Measurements from ENCODE around the gene CNTFR. TPM values are rescaled to one million over a fixed set of nuclear protein-coding genes. Genes with fewer than 3 reads are reported as not detected.

The CNTFR gene
- total RNA-seq, 1 donor from 2014 or later = 0.05 TPM

DNA sequence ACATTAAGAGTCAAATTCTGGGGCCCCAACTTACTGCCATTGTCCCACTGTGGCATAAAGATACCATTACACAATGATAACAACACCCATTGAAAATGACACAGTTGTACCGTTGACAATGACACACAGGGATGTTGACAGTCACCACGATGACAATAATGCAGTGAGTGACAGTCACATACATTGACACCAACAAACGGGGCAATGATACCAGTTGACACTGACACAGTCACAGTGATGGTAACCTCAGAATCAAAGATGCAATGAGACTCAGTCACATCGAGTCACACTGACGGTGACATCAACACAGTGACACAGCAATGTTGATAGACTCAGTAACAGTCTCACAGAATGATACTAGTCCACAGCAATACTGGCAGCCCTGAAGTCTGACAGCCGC, 16.9 kb downstream of the CNTFR start:
- no peak for DNase-seq (ENCODE audit: low read depth)

DNA sequence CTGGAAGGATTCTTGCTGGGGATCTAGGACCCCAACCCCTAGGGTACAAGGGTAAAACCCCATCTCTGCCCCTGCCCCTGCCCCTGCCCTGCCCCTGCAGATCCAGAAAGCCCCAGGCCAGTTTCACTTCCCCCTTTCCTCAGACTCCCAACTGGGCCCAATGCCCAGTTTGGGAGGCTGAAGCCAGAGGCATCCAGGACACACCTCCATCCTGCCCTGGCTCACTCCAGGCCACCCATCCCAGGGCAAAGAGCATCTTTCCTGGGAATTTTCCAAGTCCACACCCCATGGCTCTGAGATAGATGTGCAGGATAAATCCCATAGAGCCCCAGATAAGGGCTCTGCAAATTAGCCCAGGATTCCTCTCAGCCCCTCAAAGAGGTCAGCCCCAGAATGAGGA, 17.4 kb downstream of the CNTFR start:
- DNase-seq (ENCODE audit: low read depth) = no peak

DNA sequence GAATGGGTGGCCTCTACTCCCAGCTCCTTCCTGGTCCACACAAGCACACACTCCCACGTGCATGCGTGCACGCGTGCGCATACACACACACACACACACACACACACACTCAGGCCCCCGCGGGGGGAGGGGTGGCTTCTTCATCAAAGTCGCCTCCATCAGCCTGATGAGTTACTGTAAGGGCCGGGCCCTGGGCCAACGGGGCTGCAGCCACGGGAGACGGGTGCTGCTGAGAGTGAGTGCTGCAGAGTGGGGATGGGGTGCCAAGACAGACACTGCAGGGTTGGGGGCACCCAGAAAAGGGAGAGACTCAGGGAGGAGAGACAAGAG, 18.1 kb downstream of the CNTFR start:
- DNase-seq (ENCODE audit: low read depth) = no peak

DNA sequence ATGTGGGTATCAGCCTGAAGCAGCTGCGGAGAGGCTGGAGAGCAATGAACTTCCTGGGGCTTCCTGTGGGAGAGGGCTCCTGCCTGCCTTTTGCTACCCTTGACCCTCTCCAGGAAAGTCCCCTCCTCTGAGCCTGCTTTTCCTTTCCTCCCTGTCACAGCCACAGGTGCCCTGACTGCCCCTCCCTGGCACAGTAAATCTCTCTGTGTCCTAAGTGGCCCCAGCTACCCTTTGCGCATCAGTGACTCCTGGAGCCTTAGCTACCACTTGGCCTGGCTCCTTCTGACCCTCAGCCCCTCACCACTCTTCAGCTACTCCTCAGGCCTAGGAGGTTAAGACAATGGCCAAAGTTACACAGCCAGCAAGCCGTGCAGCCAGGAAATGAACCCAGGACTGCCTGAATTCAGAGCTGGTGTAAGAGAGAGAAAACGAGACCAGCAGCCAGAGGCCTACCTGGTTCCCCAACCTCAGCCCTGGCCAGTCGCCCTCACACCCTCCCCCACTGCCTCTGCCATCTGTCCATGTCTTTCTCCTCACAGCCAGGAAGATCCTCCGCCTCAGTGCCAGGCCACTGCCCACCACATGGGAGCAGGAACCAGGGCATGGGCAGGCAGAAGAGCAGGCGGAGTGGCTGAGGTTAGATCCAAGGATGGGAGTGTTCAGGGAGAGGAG, 18.6 kb downstream of the CNTFR start:
- peak; percentile 51 for DNase-seq (ENCODE audit: low read depth)

DNA sequence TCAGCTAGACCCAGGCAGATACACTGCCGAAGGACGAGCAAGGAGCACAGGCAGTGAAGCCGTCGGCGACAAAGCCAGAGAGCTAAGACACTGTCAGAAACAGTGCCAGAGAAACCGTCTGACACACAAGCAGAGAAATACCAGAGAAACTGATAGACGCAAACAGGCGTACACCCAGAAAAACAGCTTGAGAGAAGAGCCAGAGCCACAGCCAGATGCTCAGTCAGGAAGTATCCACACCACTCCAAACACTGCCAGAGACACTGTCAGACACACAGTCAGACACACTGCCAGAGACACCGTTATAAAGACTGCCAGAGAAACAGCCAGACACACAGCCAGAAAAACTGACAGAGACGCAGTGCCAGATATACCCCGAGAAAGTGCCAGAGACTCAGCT, 19.1 kb downstream of the CNTFR start:
- no peak for DNase-seq (ENCODE audit: low read depth)

DNA sequence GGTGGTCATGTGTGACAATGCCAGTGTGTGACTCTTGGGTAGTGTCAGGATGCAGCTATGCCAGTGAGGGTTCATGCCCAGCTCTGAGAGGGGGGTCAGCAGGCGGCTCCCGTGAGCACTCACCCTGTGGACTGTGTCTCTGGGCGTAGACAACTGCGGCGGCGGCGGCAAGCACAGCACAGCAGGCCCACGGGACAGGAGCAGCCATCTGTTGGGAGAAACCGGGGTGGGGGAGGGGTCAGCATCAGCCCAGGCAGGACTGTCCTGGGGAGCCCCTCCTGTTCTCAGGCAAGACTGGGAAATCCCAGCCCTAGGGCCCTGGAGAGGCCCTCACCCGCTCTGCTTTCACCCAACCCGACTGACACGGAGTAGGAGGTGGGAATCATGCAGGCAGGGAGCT, 20.8 kb downstream of the CNTFR start:
- no peak for DNase-seq (ENCODE audit: low read depth)

DNA sequence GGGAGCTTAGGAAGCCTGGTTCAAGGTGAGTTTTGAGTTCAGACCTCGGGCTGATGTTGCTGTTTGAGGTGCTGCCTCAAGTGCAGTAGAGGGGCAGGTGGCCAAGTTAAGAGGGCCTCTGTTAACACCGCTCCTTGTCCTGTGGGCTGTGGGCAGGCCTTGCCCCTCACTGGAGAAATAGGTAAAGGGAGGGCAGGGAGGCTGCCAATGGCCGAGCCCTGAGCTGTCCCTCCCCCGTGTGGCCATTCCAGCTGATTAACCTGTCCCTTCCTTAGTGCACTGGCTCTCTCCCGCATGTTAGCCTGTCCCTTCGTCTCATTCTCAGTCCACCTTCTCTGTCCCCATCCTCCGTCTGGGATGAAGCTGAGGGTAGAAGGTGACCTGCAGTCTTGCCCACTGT, 21.4 kb downstream of the CNTFR start:
- no peak for DNase-seq (ENCODE audit: low read depth)

DNA sequence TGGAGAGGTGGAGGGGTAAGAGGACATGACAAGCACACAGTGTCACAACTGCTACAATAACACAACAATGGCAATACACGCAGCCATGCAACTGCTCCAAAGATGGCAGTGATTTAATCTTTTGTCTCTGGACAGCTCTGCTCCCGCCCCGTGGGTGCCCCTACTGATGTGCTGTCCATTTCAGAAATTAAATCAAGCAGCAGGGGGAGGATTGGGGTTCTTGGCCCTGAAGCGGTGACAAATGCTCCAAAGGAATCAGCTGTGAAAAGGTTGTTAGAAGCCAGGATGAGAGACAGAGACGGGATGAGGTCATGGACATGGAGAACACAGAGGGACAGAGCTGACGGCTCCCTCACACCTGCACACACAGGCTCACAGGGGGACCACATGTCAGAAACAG, 22.6 kb downstream of the CNTFR start:
- DNase-seq (ENCODE audit: low read depth) = no peak

DNA sequence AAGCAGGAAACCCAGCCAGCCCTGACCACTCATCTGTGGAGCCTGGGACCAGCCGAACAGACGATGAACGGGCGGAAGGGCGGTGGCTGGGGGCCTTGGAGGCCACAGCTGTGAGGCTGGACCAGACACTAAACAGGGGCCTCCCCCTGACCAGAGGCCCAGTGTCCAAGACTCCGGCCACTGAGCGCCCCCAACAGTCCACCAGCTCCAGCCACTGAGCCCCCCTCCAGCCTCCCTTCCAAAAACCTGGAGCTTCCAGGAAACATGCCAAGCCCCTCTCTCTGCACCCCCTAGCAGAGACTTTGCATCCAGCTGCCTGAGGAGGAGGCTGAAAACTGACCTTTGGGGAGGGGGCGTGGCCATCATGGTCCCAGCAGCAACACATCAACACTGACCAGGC, 23.2 kb downstream of the CNTFR start:
- no peak for DNase-seq (ENCODE audit: low read depth)

DNA sequence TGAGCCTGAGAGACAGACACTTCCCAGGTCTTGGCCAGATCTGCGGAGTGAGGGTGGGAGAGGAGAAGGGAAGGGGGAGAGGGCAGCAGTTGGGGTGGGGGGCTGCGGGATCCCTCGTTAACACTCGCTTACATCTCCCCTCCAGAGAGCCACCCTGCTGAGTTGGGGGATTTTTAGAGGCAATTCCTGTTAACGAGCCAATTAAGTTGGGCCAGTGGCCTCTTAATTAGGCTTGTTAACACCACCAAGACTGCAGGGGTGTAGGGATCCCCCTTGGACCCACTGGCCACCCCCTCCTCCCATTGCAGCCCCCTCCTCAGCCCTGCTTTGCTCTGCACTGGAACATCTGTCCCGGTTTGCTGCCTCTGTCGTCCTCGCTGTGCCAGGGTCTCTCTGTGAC, 23.7 kb downstream of the CNTFR start:
- no peak for DNase-seq (ENCODE audit: low read depth)

DNA sequence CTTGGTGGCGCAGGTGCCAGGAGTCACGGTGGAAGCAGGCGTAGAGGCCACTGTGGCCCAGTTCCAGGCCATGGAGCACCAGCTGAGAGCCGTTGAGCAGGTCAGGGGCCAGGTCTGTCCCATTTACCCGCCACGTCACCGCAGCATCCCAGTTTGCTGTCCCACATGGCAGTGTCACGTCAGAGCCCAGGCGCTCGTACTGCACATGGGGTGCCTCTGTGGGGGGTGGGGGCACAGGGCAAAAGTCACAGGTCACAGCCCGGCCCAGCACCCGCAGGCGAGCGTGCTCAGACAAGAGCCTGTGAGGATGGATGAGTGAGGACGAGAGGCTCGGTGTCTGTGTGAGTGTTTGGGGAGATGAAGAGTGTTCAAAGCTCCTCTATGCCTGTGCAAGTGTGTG, 24.9 kb downstream of the CNTFR start:
- no peak for DNase-seq (ENCODE audit: low read depth)

DNA sequence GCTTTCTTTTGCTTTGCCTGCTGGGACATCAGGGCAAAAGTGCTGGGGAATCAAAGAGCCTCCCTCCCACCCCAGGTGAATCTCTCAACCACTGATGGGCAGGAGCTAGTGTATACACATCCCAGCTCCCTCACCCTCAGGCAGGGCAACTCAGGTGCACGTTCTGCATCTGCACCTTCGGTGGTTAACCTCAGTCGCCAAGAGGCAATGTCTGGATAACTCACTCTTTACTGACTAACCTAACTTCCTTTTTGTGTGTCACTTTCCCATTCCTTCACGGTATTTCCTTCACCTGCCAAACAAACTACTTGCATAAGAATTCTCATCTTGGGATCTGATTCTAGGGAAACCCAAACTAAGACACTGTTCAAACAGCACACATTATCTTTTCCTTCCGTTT, 26.3 kb downstream of the CNTFR start:
- no peak for DNase-seq (ENCODE audit: low read depth)

DNA sequence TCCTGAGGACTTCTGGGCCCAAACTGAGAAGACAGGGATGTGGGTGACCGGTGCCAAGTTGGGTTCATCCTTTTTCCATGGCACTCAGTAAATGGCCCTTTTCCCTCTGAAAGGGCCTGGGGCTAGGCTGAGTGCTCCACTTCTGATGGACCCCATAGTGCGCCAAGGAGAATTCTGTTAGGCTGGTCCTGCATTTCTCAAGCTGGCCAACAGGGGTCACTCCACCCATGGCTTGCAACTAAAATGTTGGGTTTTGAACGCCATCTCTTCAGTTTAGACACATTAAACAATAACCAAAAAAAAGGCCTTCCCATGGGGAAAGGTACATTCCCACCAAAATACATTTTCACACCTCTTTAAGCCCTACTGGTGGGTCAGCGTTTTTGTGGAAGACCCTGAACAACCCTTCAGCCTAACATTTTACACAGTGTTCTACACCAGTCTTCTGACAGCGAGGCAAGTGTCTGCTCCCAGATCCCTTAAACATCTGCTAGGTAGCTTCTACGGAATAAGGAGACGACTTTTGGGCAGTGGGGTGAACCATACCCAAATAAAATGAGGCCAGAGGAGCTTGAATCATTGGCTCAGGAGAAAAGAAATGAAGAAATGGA, 27.3 kb downstream of the CNTFR start:
- no peak for DNase-seq (ENCODE audit: low read depth)

DNA sequence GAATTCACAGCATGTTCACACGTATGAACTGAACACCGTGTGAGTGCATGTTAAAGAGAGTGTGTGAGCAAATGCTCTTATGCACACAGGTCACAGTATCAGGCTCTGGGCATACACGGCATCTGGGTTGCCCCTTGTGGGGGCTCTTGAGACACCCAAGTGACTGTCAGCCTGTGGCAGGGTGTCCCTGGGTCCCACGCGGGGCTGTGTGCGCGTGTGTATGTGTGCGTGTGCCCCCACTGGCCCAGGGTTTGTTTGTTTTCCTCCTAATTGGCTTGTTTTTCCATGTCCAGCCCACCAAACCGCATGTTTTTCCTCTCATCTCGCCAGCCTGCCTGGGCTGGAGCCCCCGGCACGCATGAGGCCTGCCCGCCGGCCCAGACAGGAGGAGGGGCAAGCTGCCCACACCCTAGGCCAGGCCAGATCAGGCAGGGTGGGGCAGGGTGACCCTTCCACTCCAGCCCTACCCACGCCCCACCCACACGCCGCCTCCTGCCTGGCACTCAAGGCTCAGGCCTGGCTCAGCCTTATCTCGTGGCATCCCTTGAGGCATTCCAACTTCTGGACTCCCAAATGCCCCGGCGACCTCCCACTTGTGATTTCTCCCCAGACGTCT, 28.8 kb downstream of the CNTFR start:
- no peak for DNase-seq (ENCODE audit: low read depth)

DNA sequence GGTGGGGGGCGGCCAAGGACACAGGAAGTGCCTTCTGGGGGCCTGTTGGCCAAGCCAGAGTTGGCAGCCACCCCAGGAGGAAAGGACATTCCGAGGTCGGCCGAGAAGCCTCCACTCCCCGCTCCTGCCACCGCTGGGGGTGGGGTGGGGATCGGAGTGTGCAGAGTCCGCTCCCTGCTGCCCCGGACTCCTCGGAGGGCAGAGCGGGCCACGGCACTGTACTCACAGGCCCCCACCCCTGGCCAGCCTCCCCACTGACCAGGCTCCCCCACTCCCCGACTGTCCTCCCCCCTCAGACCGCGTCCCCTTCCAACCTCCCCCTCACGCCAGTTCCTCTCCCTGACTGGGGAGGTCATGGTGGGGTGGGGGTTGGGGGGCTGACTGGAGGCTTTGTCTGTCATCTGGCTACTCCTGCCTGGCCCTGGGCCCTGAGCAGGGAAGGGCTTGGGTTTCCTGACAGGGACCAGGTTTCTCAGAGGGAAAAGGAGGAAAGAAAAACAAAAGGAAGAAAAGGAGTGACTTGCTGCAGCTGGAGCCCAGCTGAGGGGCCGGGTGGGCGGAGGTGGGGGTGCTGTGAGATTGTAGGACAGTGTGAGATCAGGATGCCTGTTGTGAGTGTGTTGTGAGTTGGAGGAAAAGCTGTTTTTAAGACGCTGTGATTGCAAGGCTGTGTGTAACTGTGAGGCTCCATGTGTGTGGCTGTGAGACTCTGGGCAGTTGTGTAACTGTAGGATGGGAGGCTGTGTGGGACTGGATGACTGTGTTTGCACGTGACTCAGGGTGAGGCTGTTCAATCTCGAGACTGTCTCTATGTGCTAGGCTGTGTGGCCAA, 29.7 kb downstream of the CNTFR start:
- DNase-seq (ENCODE audit: low read depth) = peak; percentile 70

DNA sequence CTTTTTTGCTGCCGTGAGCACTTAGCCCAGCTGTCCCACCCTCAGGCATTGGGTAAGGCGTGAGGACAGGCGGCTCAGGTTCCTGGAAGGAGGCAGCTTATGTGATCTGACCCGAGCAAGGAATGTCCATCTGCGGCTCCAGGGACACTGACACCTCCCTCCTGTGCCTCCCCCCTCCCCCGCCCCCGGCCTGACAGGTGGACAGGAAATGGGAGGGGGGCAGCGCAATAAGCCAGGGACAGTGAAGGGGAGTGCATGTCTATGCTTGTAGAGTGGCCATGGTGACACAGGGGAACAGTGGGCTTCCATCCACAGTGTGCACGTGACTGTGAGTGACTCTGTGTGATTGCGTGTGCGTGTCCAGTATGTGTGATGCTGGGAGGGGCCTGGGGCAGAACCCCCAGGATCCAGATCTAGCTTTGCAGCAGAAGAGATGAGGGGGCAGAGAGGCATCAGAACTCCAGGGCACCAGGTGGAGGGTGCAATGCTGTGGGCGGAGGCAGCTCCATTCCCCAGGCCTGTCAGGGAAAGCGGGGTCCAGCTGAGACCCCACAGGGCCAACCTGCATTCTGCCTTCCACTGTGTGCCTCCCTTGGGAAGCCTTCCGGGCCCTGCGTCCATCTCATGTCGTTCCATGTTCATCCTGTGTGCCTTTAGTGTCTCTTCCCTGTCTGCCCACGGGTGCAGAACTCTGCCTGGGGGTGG, 30.5 kb downstream of the CNTFR start:
- peak; percentile 86 for DNase-seq (ENCODE audit: low read depth)

DNA sequence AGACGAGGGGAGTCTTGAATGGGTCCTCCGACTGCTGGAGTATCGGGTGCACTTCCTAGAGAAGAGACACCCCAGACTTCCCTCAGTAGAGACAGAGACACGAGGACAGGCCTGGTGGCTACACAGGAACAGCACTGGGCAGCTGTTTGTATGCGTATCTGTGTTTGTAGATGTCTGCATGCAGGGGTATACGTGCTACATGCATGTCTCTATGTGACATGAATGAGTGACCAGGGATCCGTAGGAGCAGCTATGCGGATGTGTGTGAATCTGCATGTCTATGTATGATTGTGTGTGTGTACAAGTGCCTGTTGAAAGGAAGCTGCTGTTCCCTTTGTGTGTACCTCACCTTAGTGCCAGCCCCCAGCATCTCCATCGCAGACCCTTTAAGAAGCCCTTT, 31.2 kb downstream of the CNTFR start:
- DNase-seq (ENCODE audit: low read depth) = no peak

DNA sequence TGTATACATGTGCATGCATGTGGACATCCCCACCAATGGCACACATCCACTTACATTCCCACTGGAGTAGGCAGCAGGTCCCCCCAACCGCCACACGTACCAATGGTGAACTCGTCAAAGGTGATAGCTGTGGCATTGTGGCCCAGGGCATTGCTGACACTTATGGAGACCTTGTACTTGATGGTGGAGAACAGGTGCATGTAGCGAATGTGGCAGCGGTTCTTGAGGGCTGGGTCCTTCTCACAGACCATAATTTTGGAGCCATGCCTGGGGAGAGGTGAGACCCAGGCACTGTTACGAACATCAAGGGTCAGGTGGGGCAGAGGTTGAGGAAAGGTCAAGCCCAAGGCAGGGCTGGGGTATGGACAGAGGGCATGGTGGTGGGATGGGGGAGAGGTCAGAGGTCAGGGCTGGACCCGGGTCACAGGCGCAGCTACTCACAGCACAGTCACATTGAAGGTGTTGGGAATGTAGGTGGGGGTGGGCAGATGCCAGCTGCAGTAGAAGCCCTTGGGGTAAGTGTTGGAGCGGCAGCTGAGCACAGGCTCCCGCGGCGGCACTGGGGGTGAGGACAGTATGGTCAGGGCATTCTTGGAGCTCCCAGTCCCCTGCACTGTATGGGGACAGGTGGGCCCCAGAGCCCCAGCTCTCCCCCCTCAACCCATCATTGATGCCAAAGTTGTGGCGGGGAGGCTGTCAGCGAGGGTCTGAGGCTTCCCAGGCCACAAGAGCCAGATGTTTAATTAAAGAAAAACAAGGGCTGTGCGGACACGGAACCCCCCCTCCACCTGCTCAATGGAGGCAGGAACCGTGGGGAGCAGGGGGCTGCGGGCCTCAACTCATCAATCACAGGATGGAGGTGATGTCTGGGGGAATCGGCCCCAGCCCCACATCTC, 31.9 kb downstream of the CNTFR start:
- DNase-seq (ENCODE audit: low read depth) = peak; percentile 52

DNA sequence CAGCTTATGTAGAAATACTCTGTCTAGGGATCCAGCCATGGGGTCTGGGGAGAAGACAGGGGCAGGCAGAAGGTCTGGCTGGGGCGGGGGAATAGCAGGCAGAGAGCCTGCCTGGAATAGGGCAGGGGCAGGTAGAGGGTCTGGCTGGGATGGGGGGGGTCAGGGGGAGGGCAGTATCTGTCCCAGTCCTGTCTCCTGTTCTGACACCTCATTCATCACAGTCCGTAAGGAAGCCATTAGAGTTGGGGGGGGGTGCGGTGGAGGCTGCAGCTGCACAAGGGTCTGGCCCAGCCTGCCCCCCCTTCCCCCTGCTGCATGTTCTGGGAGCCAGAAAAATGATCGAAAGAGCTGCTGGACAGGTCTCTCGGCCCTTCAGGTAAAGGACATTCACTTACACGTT, 32.6 kb downstream of the CNTFR start:
- DNase-seq (ENCODE audit: low read depth) = no peak

DNA sequence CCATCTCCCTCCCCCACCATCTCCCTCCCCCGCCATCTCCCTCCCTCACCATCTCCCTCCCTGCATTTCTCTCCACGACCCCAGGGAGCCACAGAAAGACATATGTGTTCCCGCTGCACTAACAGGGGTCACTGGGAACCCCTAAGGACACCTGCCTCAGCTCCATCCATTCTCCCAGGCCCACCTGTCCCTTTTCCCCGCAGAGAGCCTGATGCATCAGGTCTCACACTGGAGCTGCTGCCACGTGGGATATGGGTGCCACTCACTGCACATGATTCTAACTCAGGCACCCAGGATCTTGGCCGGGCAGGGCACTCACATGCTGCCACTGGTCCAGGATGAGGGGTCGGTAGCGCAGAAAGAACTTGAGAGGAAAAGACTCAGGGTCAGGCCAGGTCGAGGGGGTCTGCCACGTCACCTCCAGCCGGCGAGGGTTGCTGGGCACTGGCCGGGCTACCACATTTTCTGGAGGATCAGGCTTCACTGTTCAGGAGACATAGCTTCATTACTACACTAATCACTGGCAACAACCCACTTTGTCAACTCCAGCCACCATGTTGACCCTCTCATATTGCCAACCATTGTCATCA, 33.5 kb downstream of the CNTFR start:
- no peak for DNase-seq (ENCODE audit: low read depth)
